GM13977 (cell line): ENCODE data around the gene SCYL1.

Source experiments
- DNase-seq: peaks from one replicate; pipeline ENCODE4 v3.0.0; 2012; ENCODE audit warnings: low spot score
- CTCF ChIP-seq: IDR thresholded peaks from 2 replicates; pipeline ENCODE4 v1.5.1; 2012; ENCODE audit warnings: mild to moderate bottlenecking, control low read depth; ENCODE audit not compliant: insufficient read depth; ENCODE audit errors: extremely low read depth, missing control alignments
- in situ Hi-C: fragments of 300-500 bp; cut with MboI; formaldehyde crosslinking; loops from one replicate; pipeline ENCODE4 v1.12.0; 2022; ENCODE audit warnings: low sequenced_read_pairs, low pct_unique_long_range_greater_than_20kb, mixed read lengths, inconsistent platforms; ENCODE audit not compliant: unreplicated experiment

Gene SCYL1

GRCh38 chr11:65524741-65525545 lies at the start of gene SCYL1:
Gene SCYL1 (plus strand): TSS chr11:65525083. CDS start chr11:65525154, 71 bp downstream.
- TF ChIP-seq CTCF, result no peak
- in situ Hi-C loops, result no loop called here
- DNase-seq, result peak; percentile 97

GRCh38 chr11:65476632-65477148 lies 48.2 kb upstream of the SCYL1 start:
- in situ Hi-C loops, result no loop called here
- TF ChIP-seq CTCF, result no peak
- DNase-seq, result peak; percentile 48

GRCh38 chr11:65477149-65477965 lies 47.5 kb upstream of the SCYL1 start:
- in situ Hi-C loops, result no loop called here
- DNase-seq, result peak; percentile 95
- TF ChIP-seq CTCF, result no peak

GRCh38 chr11:65478388-65479183 lies 46.3 kb upstream of the SCYL1 start:
- no peak for TF ChIP-seq CTCF
- no peak for DNase-seq
- in situ Hi-C loops, result no loop called here

GRCh38 chr11:65479184-65480145 lies 45.4 kb upstream of the SCYL1 start:
- in situ Hi-C loops, result loop anchor here (10.0 kb wide), 1 partner anchor 55 kb away; the partner anchor contains the start of gene NEAT1
- peak; percentile 25 for DNase-seq
- TF ChIP-seq CTCF, result peak; percentile 35
